Heart left ventricle (tissue), 13 donors: ENCODE data around the gene HSPA1B.

Experiments
- POLR2A ChIP-seq, 2 donors: fragments of 450-650 bp; IDR thresholded peaks; one replicate each; pipeline ENCODE4 v1.6.1; 2017; ENCODE audit warnings: antibody characterized with exemption in 2 of 2, mild to moderate bottlenecking in 2 of 2, moderate library complexity in 2 of 2
- TF ChIP-seq, protein P1 (sequence below), 12 donors: fragments of 200-600 bp; sonication (generic) in 4 of 12; IDR thresholded peaks; one replicate each; pipeline versions ENCODE4 v1.5.0 to v1.8.0; 2018 to 2022; ENCODE audit warnings: antibody characterized with exemption in 12 of 12, mild to moderate bottlenecking in 5 of 12
- donor health status: ischemic (EF 13 %, LVEDD 7.1; RV severe dilation, severe dysfunction).
- donor health status: DM: no; HTN: yes; CAD: no.
- donor health status: DM: no; HTN: no; CAD: no.
- donor health status: ischemic (EF 25% LVEDD 6.9; RV normal size, moderate dysfunction).
- donor health status: ischemic (EF 25% LVEDD 5.7; RV mildly dilated, moderate dysfunction).
- donor health status: ischemic (EF 35%, LVEDD 5.7; RV mildly dilated, moderate dysfunction).
- donor health status: nonischemic (EF 11% LVEDD 7.7; RV severe dilation, severe dysfunction).
- donor health status: DM: yes; HTN: yes; CAD: no.
- donor health status: PGD.
- donor health status: ischemic (EF 29% LVEDD 5.4; RV normal size, mild dysfunction).
- donor health status: nonischemic (EF 23%, LVEDD 6.1; RV moderate dilation, normal function).

GRCh38 chr6:31780507-31781243 lies 46.9 kb upstream of the HSPA1B start:
- TF ChIP-seq, protein P1, sequence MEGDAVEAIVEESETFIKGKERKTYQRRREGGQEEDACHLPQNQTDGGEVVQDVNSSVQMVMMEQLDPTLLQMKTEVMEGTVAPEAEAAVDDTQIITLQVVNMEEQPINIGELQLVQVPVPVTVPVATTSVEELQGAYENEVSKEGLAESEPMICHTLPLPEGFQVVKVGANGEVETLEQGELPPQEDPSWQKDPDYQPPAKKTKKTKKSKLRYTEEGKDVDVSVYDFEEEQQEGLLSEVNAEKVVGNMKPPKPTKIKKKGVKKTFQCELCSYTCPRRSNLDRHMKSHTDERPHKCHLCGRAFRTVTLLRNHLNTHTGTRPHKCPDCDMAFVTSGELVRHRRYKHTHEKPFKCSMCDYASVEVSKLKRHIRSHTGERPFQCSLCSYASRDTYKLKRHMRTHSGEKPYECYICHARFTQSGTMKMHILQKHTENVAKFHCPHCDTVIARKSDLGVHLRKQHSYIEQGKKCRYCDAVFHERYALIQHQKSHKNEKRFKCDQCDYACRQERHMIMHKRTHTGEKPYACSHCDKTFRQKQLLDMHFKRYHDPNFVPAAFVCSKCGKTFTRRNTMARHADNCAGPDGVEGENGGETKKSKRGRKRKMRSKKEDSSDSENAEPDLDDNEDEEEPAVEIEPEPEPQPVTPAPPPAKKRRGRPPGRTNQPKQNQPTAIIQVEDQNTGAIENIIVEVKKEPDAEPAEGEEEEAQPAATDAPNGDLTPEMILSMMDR (IDR thresholded peaks at IDR 0.05), result no peak
- TF ChIP-seq POLR2A (IDR thresholded peaks at IDR 0.05), result no peak
